Activated CD8-positive, alpha-beta memory T cell treated with anti-CD3 and anti-CD28 coated beads for 1 hour (primary cell): Measurements from ENCODE around the gene SH3PXD2A.

Source experiments
- DNase-seq, 2 donors: peaks; one replicate each; pipeline ENCODE4 v3.0.0-alpha.2; 2020; ENCODE audit warnings: low read depth in 1 of 2; ENCODE audit errors: extremely low read depth in 1 of 2

Gene SH3PXD2A

DNA sequence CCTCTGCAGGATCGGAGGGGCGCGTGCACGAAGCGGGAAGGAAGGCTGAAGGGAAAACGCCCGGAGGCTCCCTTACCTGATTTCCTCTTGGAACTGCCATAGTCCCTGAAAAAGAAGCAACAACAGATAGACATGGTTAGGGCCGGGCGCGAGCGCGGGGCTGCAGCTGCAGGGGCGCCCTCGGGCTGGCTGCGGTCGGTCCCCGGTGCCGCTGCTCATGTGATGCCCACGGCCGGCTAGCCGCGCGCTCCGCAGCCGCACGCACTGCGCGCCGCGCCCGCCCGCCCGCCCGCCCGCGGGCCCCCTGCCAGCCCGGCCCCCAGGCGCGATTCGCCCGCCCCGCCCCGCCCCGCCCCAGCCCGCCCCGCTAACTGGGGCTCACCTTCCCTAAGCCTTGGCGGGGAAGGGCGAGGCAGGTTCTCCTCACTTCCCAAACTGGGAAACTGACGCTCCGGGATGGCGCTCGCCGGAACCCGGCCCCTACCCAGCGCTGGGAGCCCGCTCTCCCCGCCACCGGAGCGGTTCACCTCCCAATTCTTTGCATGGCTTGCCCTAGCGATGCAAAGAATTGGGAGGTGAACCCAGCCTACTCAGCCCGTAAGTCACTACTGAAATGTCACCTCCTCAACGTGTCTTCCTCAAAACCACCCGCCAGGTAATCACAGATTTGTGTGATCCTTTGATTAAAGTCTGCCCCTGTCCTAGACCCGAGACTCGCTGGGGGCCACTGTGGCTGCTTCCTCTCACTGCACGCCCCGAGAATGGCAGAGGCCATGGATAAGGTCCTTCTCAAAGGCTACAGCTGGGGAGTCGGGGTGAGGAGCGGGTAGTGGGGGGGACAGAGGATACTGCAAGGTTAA is 162.2 kb downstream of the SH3PXD2A start:
- no peak for DNase-seq

DNA sequence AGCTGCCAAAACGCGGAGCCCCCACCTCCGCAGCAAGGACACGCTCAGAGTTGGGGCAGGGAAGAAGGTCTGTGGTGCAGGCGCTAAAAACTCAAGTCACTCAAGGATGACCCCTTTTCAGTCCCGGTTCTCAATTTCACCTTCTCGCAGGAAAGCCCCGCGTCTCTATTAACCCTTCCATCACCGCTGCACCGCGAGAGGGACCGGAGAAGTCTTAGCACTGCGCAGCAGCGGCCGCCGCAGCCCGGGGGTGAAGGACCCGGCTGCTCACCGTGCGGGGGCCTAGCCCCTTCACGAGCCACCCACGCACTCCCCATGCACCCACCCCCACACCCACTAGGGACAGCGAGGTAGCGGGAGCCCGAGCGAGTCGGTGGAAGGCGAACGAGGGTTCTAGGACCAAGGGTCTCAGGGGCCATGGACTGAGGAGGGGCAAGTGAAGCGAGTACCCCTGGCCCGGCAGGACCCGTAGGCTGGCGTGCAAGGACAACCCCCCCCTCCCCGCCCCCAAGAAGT is 162.9 kb downstream of the SH3PXD2A start:
- DNase-seq, result no peak

DNA sequence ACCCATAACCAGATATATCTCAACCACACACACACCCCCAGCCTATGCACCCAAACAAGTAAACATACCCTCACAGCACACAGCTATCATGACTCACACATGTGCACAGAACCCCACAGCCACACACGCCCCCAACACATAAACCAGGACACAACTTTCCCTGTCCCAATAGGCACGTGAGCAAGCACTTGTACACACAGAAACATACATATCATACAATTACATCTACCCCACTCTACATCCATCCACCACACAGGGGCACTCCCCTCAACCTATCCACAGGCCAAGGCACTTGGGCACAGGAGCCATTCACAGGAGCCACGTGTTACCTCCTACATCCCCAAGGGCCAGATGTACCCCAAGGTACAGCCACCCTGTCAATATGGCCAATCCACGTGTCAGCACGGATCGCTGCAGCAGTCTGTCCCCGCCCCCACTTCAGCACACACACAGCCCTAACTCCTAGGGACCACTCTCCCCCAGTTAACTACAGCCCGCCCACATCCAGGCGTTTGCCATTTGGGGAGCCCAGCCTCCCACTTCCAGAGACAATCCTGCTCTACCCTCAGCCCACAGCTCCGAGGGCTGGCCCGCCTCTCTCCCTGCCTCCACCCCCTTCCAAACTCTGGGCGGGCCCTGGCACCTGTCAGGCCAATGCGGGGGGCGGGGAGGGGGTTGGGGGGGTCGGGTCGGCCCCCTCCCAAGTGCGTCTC is 163.5 kb downstream of the SH3PXD2A start:
- no peak for DNase-seq

DNA sequence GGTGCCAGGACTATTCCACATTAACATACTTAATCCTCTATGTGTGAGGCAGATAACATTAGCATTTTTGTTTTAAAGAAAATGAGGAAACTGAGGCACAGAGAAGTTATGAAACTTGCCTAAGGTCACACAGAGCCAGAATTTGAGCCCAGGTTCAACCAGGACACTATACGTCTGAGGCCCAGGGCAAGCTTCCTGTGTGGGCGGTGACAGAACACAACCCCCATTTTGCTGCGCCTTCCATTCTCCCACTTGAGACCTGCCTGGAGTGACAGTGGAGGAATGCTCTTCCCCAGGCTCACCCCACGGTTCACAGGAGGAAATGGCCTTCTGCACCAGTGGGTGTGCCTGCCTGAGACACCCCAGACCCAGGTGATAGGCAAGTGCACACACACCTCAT is 164.1 kb downstream of the SH3PXD2A start:
- DNase-seq, result no peak

DNA sequence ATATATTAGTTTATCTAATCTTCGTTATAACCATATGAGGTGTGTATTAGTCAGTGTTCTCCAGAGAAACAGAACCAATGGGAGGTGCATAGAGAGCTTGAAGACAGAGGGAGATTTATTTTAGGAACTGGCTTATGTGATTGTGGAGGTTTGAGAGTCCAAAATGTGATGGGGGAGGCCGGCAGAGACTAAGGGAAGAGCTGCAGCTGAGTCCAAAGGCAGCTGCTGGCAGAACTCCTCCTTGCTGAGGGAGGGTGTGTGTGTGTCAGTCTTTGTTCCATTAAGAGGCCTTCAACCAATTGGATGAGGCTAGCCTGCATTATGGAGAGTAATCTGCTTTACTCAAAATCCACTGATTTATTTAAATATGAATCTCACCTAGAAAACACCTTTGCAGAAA is 165.1 kb downstream of the SH3PXD2A start:
- DNase-seq, result no peak

DNA sequence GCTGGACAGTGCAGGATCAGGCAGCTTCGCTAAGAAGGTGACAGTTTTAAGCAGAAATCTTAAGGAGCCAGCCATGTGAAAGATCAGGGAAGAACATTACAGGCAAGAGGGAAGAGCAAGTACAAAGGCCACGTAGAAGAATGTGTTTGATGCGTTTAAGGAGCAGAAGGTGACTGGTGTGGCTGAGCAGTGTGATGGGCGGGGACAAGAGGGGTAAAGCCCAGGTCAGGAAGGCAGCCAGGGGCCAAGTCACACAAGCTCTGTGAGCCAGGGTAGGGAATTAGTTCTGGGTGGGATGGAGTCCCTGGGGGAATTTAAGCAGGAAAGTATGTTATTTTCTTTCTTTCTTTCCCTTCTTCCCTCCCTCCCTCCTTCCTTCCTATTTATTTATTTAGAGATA is 166.9 kb downstream of the SH3PXD2A start:
- DNase-seq, result no peak

DNA sequence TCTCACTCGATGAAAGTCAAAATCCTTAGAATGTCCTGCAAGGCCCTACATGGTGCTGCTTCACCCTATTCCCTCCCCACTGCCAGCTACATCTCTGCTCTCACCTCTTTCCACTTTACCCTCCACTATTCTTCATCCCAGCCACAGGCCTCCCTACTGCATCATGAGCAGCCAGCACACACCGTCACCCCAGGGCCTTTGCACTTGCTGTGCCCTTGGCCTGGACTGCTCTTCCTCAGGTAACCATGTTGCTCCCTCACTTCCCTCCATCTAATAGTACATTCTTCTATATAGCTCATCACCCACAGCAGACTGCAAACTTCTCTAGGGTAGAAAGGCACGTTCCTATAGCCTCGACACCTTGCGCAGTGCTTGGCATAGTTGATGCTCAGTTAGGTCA is 167.7 kb downstream of the SH3PXD2A start:
- DNase-seq, result no peak

DNA sequence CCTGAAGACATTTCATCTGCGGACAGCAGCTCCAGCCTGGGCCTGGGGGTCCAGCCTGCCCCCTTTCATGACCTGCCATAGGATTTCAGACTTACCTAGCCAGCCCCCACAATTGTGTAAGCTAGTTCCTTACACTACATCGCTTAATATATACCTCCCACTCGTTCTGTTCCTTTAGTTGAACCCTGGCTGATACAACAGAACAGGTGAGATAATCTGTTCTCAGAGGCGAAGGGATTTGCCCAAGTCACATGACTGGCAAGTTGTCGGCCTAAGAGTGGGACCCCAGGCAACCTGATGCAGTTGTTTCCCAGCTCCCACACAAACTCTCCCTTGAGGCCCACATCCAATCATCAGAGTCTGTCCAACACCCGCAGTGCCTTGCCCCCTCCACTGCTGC is 168.2 kb downstream of the SH3PXD2A start:
- no peak for DNase-seq

DNA sequence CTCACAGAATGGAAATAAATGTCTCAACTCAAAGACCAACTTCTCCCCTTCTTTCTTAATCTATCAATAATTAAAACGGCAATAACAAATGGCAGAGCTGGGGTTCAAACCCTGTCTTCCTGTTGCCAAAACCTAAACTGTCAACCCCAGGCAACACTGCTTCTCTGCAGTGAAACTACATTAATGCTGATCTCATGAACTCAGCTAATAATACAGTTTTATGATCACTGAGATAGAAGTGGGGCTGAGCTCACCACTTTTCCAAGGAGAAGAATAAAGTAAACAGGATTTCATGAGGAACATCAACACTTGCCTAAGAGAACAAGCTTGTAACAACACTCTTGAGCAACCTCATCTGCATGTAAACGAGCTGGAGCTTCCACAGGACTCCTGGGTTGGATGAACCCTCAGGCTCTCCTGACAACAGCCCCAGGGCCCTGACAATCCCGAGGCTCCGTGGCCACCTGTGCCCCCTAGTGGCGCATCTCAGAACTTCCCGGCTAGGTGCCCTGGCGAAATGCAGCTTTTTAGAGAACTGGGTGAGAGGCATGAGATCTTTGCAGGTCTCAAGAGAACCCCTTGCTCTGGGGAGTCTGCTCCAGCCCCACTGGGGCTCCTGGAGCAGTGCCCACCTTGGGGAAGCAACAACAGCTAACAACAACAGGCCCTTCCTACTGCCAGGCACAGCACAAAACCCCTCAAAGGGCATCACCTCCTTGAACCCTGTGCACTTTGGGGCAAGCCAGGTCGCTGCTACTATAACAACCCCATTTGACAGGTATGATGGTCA is 169.3 kb downstream of the SH3PXD2A start:
- peak; percentile 35 to 64 for DNase-seq

DNA sequence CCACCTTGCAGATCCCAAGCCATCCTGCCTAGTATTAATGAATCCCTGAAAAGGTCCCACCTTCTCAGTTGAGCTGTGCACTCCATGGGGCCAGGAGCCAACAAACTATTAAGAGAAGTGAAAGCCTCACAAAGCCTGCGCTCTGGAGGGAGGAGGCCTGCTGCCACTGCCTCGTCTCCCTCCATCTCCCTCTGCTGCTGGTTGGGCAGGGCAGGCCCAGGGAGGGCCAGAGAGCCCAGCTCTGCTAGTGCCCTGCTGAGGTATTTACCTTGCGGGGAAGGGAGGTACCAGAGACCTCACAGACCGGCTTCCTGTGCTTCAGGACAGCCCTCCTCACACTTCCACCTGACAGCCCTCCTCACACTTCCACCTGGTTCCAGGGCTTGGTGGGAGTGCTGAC is 171.5 kb downstream of the SH3PXD2A start:
- no peak for DNase-seq

DNA sequence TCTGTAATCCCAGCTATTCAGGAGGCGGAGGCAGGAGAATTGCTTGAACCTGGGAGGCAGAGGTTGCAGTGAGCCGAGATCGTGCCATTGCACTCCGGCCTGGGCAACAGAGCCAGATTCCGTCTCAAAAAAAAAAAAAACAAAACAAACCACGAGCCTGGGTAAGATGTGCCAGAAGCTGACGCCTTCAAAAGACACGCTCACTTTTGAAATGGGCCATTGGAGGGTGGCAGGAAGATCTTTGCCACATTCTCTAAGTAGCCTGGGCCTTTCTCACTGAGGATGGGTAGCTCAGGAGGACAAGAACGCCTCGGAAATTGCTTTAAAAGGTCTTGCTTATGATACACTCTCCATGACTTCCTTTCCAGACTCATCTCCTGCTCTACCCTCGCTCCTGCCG is 172.7 kb downstream of the SH3PXD2A start:
- DNase-seq, result no peak

DNA sequence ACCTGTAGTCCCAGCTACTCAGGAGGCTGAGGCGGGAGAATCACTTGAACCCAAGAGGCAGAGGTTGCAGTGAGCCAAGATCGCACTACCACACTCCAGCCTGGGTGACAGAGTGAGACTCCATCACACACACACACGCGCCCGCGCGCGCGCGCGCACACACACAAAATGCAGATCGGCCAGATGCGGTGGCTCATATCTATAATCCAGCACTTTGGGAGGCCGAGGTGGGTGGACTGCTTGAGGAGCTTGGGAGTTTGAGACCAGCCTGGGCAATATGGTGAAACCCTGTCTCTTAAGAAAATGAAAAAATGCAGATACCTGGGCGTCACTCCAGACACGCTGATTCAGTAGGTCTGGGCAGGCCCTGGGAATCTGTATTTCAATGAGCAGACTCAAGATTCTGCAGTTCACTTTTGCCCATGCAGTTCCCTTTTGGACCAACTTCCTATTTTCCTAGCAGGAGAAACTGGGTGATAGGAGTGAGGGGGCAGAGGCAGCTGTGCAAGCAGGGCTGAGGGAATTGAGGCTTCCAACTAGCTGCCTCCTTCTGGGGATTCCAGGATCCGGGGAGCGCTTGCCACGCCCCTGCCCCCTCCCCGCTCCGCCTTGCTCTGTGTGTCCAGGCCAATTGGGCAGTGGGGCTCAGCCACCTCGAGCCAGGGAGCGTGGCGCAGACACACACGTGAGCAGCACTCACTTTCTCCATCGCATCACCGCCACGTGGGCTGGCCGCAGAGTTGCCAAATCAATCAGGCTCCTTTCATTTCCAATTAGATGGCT is 173.6 kb downstream of the SH3PXD2A start:
- no peak for DNase-seq

DNA sequence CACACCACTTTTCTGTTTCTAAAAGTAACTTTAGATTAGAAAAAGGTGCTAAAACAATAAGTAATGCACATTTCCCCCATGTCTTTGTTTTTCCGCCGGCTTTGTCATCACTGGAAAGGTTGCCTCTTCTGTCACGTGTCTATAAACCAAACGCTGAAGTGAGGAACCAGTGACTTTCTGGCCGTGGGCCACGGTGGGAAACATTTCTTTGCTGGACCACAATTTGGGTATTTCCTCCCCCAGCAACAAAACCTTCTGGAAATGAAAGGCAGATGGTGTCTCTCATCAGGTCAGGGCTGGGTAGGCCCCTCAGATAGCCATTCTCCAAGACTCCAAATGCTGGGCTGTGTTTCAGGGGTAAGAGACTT is 174.5 kb downstream of the SH3PXD2A start:
- DNase-seq, result no peak

DNA sequence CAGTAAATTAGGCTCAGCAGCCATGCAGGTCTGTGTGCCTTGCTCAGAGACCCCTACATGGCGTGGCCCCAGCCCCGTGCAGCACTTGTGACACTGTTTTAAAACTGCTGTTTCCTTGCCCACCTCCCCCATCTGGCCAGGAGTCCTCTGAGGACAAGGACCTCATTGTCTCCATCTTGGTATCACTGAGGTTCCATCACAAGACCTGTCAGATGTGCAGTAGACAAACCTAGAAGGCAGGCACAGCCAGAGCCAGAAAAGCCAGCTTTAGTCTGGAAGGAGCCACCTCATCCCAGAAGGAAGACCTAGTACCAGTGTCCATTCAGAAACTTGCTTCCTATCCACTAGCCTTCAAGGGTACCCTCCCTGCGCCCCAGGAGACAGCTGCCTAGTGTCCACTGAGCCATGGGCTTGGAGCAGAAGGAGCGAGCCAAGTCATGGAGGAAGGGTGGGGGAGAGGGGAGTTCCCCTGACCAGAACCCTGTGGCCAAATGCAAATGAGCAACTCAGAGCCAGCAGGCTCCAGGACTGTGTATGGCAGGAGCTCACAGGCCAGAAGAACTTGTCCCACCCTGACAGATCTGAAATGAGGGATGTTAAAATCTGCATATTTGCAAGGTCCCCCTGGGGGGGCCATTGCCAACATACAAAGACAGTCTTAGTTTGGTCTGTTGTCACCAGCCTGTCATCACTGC is 176.1 kb downstream of the SH3PXD2A start:
- no peak for DNase-seq

DNA sequence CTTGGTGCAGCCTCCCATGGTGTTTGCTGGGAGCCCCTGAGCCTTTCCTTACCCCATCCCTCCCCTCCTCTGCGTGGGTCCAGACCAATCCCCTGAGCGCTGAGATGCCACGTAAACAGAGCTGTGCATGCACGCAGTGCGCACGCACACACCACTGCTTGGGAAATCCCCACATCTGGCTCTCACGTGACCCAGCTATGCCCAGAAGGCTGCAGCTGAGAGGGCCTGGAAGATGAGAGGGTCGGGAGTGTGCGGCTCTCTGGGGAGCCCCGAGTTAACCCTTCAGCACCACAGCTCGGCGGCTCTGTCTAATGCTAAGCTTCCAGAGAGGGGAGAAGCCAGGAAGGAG is 177.2 kb downstream of the SH3PXD2A start:
- DNase-seq, result peak; percentile 62 to 64

DNA sequence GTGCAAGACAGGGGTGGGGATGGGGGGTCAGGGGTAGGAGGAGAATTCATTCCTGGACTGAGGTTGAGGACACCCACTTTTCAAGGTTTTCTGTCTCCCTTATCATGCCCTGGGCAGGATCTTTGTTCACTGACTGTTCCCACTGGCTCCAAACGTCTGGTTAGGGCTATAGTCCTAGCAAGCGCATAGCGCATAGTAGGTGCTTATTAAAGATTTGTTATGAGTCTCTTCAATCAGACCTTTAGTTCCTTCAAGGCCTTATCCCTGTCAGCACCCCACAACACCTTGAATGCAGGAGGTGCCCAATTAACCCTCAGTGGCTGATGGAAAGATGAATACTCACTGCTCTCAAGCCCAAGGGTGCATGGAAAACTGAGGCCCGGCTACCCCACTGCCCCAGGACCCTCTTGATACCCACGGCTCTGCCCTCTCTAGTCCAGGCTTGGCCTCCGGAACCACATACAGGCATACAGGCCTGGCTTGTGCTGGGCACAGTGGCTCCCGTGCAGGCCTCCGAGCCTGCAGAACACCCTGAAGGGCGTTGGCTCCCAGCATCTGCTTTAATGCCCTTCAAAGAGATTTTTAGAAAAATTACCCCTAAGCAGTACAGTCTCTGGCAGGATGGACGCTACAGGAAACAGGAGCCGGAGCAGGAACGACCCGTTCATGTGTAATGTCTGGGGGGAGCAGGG is 177.7 kb downstream of the SH3PXD2A start:
- DNase-seq, result no peak

DNA sequence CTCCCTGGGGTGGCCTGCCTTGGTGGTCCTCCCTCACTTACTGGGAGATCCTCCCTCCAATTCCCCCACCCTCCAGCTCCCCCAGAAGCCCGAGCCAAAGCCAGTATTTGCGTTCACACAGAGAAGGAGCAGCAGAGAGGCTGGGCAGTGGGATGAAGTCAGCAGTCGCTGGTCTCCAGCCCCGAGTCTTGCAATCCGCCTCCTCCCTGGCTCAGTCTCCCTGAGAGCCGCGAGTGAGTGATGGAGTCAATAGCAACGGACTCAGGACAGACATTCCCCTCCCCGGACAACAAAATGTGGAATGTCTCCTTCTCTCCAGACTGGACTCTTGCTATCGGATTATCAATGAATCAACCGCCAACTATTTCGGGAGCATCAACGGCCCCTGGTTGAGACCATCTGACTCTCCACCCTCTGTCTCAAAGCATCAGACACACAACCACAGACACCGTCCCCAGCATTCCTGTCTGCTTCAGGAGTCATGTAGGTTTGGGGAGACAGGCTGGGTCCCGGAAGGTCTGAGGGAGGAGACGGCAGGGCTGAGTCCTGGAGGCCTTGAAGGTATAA is 178.4 kb downstream of the SH3PXD2A start:
- DNase-seq, result no peak

DNA sequence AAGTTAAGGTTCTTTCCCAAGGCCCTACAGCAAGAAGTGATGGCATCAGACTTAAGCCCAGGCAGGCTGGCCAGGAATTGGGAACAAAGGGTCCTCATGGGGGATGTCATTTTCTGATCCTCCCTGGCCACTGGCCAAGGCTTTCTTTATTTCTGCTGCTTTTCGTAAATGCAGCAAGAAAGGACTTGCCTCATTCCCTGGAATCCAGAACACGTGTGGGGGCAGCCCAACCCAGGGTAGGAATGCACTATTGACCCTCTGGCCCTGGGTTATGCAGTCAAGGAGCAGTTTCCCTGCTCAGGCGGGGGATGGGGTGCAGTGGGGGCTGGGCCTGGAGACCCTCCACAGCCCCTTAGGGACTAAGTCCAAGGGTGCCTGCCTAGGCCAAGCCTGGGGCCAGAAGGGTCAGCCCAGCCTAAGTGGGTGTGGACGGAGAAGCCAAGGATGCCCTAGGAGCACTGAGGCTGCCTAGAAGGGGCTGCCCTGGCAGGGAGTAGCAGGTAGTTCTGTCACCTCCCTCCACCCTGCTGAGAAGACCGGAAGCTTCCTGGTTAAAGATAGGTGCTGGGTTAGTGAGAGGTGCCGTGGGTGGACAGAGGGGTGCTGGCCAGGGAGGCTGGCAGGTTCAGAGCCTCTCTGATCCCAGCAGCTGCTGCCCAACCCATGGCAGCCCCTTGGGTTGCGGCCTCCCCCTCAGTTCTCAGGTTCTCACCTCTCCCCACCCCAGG is 179.2 kb downstream of the SH3PXD2A start:
- no peak for DNase-seq

DNA sequence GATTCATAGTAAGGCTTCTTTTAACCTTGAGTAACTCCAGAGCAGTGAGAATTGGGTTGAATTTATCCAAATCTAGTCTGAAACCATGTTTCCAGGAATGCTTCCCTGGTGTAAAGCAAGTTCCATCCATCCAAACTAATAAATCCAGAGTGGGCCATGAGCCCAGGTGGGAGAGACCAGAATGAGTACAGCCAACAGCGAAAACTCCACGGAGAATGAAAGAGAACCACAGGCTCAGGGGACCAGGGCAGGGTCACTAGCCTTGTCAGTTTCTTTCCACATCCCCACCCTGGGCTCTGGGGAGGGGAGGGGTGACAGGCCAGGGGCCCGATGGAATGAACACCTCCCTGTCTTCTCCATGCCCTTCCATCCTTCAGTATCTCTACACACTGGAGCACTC is 181.8 kb downstream of the SH3PXD2A start:
- DNase-seq, result no peak
